Measurements from ENCODE around the gene STPG3.

STPG3 gene

GRCh38 chr9:137251194-137251461, at the start of gene STPG3:
TSS of gene STPG3 (plus strand) at chr9:137251286. CDS start at chr9:137251287, 1 bp downstream.
- no peak for DNase-seq

- no peak for DNase-seq
Measured at GRCh38 chr9:137202966-137203365, 48.1 kb upstream of the STPG3 start.

GRCh38 chr9:137204731-137205125, 46.4 kb upstream of the STPG3 start:
- no peak for DNase-seq

GRCh38 chr9:137205126-137206069, 45.7 kb upstream of the STPG3 start, which contains the start of the genes NDOR1 and TMEM203:
TSS of gene NDOR1 (plus strand) at chr9:137205700. CDS start at chr9:137205778, 78 bp downstream.
TSS of gene TMEM203 (minus strand) at chr9:137205648. CDS start at chr9:137205414, 234 bp downstream.
- DNase-seq: peak; percentile 97

- no peak for DNase-seq
Measured at GRCh38 chr9:137206602-137207001, 44.5 kb upstream of the STPG3 start.

- DNase-seq: no peak
Measured at GRCh38 chr9:137211532-137211931, 39.6 kb upstream of the STPG3 start.

- DNase-seq: no peak
Measured at GRCh38 chr9:137212520-137212919, 38.6 kb upstream of the STPG3 start.

- DNase-seq: no peak
Measured at GRCh38 chr9:137213160-137214060, 37.7 kb upstream of the STPG3 start.

GRCh38 chr9:137214620-137215019, 36.5 kb upstream of the STPG3 start:
- DNase-seq: no peak

GRCh38 chr9:137215196-137215986, 35.7 kb upstream of the STPG3 start:
- no peak for DNase-seq

- DNase-seq: no peak
Measured at GRCh38 chr9:137216188-137216965, 34.7 kb upstream of the STPG3 start.

GRCh38 chr9:137217276-137218211, 33.5 kb upstream of the STPG3 start:
- no peak for DNase-seq

- no peak for DNase-seq
Measured at GRCh38 chr9:137218212-137218753, 32.8 kb upstream of the STPG3 start.

GRCh38 chr9:137218754-137219271, 32.3 kb upstream of the STPG3 start:
- no peak for DNase-seq

GRCh38 chr9:137219757-137220316, 31.2 kb upstream of the STPG3 start:
- DNase-seq: no peak

GRCh38 chr9:137220317-137221094, 30.6 kb upstream of the STPG3 start:
- DNase-seq: no peak

GRCh38 chr9:137221095-137221505, 30.0 kb upstream of the STPG3 start:
- DNase-seq: no peak

GRCh38 chr9:137221506-137222111, 29.5 kb upstream of the STPG3 start:
- DNase-seq: peak; percentile 20
